ENCODE data around the gene A1BG. TPM values are rescaled to one million over a fixed set of nuclear protein-coding genes. Genes with fewer than 3 reads are reported as not detected.
A peak's percentile ranks its signal among the peaks of the same experiment; 100 is the strongest.
"Not testable (repeated sequence)": the region's sequence is repeated elsewhere in the genome, so short reads cannot be mapped to it uniquely, and the experiment has no call there.

The A1BG gene
- total RNA-seq, 1 donor from 2014 or later: 6.2 TPM

- DNase-seq (ENCODE audit: low read depth): peak; percentile 98
Measured at GRCh38 chr19:58386576-58387337, 33.5 kb upstream of the A1BG start, which contains the start of gene RPS5. Gene RPS5 (plus strand): TSS chr19:58387269. CDS start chr19:58388138, 869 bp downstream.

GRCh38 chr19:58385891-58386575, 32.7 kb upstream of the A1BG start:
- no peak for DNase-seq (ENCODE audit: low read depth)

- DNase-seq (ENCODE audit: low read depth): no peak
Measured at GRCh38 chr19:58385313-58385890, 32.1 kb upstream of the A1BG start.

DNA sequence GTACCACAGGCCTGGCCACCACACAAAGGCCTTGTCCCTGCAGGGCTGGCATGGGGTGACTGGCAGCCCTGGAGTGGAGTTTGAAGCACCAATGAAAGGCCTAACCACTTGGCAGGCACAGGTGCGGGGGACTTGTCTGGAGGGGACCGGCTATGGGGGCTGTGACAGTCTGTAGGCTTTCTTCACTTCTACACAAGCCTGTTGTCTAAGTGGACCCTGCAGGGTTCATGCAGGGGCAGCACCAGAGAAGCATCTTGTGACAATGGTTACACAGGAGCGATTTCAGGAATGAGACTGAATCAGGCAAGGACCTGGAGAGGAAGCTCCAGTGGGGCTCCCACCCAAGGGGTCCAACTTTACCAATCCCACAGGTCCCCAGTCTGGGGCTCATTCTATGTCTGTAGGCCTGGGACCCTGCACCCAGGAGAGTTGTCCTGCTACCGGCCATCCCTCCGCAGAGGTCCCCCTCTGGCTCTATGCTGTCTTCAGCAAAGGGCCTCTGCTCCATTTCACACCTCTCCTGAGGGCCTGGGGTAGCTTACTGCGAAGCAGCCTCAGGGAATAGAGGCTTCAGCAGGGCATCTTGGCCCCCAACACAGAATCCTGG, 29.8 kb upstream of the A1BG start:
- DNase-seq (ENCODE audit: low read depth): no peak

DNA sequence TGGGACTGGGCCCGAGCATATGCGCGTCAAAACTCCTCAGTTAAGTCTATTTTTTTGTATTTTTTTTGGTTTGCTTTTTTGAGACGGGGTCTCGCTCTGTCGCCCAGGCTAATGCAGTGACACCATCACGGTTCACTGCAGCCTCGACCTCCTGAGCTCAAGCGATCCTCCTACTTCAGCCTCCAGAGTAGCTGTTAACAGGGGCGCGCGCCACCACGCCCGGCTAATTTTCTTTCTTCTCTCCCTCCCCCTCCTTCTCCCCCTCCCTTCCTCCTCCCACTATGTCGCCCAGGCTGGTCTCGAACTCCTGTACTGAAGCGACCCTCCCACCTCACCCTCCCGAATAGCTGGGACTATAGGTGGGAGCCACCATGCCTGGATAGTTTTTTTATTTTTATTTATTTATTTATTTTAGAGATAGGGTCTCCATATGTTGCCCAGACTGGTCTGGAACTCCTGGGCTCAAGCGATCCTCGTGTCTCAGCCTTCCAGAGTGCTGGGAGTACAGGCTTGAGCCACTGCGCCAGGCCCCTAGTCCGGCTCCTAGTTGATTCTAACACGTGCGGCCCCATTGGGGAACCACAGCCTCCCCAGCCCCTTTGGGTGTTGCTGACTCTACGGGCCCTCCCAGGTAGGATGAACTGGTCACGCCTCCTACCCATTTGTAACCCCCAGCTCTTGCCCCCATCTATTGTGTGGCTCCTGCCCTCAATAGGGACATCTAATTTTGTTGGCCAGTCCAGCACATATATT, 28.3 kb upstream of the A1BG start:
- no peak for DNase-seq (ENCODE audit: low read depth)

GRCh38 chr19:58380662-58381459, 27.6 kb upstream of the A1BG start, which contains the start of gene ZNF837:
Gene ZNF837 (minus strand): TSS chr19:58381030. CDS start chr19:58369332, 11,698 bp downstream.
- DNase-seq (ENCODE audit: low read depth): peak; percentile 100

DNA sequence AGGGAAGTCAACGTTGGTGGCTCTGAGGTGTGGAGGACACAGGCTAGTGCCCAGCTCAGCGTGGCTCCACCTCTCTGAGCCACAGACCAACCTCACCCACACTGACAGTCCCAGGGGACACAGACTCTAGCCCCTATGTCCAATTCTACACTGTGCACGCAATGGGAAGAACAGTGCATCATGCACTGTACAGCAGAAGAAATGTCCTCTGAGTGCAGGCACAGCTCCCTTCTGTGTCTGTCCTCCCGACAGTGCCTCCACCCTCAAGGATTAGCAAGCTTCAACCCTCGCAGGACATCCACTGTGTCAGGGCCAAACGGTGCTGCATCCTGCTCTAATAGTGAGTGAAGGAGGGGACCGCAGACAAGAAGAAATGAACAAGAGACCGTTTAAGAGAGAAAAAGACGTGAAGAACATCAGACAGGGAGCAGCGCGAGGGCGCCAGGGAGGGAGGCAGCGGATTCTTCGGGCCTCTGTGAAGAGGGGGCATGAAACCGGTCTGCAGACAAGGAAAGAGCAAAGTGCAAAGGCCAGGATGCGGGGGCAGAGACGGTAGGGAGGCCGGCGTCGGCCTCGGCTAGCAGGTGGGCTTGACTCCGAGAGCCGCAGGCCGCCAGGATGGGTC, 26.9 kb upstream of the A1BG start:
- DNase-seq (ENCODE audit: low read depth): no peak

DNA sequence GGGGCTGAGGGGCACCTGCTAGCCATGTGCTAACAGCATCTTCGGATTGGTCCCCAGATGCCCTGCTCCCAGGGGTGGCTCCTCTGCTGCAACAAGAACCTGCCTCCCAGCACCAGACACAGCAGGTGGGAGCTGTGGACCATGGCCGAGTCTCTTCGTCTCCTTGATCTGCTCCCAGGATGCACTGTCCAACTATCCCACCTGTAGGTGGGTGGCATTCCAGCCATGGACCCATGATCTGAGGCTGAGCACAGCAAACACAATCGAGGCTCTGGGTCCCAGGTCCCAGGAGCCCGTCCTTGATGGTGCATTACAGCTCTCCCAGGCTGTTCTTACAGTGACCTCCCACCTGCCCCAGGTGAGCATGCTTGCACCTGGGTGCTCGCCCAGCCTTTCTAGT, 26.0 kb upstream of the A1BG start:
- no peak for DNase-seq (ENCODE audit: low read depth)

DNA sequence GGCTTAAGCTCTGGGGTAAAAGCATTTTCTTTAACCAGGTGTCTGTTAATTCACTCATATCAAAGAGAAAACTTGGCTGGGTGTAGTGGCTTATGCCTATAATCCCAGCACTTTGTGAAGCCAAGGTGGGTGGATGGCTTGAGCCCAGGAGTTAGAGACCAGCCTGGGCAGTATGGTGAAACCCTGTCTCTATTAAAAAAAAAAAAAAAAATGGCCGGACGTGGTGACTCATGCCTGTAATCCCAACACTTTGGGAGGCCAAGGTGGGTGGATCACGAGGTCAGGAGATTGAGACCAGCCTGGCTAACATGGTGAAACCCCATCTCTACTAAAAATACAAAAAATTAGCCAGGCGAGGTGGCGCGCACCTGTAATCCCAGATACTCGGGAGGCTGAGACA, 23.4 kb upstream of the A1BG start:
- DNase-seq (ENCODE audit: low read depth): not testable (repeated sequence)

- DNase-seq (ENCODE audit: low read depth): peak; percentile 6
Measured at GRCh38 chr19:58374200-58374599, 20.9 kb upstream of the A1BG start.

GRCh38 chr19:58372311-58373133, 19.2 kb upstream of the A1BG start:
- no peak for DNase-seq (ENCODE audit: low read depth)

- no peak for DNase-seq (ENCODE audit: low read depth)
Measured at GRCh38 chr19:58368561-58369360, 15.5 kb upstream of the A1BG start.

DNA sequence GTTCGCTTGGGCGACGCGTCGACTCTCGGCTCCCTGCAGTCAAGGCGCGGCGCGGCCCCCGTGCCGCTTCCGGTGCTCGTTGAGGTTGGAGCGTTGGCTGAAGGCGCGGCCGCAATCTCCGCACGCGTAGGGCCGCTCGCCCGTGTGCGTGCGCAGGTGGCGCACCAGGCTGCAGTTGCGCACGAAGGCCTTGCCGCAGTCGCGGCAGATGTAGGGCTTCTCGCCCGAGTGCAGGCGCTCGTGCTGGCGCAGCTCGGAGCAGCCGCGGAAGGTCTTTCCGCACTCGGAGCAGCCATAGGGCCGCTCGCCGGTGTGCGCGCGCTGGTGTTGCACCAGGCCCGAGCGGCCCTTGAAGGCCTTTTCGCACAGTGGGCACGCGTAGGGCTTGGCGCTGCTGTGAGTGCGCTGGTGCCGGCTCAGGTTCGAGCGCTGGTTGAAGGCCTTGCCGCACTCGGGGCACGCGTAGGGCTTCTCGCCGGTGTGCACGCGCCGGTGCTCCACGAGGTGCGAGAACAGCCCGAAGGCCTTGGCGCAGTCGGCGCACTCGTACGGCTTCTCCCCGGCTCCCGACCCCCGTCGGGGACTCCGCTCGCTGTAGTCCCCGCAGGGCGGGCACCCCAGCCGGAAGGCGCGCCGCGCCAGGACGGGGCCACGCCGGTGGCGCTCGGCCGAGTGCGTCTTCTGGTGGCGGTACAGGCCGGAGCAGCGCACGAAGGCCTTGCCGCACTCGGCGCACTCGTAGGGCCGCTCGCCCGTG, 14.6 kb upstream of the A1BG start:
- no peak for DNase-seq (ENCODE audit: low read depth)

GRCh38 chr19:58366585-58367430, 13.5 kb upstream of the A1BG start:
- no peak for DNase-seq (ENCODE audit: low read depth)

DNA sequence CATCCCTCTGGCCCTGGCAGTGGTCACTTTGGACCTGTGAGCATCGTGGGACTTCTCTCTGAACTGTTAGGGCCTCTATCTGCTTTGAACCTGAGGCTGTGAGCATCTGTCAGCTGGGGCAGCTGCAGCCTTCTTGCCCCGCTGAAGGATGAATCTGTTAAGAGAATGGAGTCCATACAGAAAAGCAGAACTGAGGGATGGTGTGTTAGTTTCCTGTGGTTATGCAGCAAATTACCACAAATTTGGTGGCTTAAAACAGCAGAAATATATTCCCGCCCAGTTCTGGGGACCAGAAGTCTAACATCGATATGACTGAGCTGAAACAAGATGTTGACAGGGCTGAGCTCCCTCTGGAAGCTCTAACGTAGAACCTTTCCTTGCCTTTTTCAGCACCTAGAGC, 10.9 kb upstream of the A1BG start:
- no peak for DNase-seq (ENCODE audit: low read depth)

- peak; percentile 86 for DNase-seq (ENCODE audit: low read depth)
Measured at GRCh38 chr19:58362272-58362994, 9.1 kb upstream of the A1BG start, which contains the start of gene ZNF497. Gene ZNF497 (minus strand): TSS chr19:58362751. CDS start chr19:58357635, 5,116 bp downstream.
